MM.1S (cell line): ENCODE data around the gene AUTS2.

Source experiments
- EZH2 ChIP-seq: fragments of 300-600 bp; sonication (generic); optimal IDR thresholded peaks from 2 replicates; pipeline ENCODE3; 2017; ENCODE audit warnings: low read depth, mild to moderate bottlenecking, antibody characterized with exemption, low read length, mixed read lengths
- TF ChIP-seq, protein P1 (sequence below): fragments of 300-600 bp; sonication (generic); IDR thresholded peaks from 2 replicates; pipeline ENCODE4 v1.5.1; 2016; ENCODE audit warnings: antibody characterized with exemption, low read length, mixed read lengths

DNA sequence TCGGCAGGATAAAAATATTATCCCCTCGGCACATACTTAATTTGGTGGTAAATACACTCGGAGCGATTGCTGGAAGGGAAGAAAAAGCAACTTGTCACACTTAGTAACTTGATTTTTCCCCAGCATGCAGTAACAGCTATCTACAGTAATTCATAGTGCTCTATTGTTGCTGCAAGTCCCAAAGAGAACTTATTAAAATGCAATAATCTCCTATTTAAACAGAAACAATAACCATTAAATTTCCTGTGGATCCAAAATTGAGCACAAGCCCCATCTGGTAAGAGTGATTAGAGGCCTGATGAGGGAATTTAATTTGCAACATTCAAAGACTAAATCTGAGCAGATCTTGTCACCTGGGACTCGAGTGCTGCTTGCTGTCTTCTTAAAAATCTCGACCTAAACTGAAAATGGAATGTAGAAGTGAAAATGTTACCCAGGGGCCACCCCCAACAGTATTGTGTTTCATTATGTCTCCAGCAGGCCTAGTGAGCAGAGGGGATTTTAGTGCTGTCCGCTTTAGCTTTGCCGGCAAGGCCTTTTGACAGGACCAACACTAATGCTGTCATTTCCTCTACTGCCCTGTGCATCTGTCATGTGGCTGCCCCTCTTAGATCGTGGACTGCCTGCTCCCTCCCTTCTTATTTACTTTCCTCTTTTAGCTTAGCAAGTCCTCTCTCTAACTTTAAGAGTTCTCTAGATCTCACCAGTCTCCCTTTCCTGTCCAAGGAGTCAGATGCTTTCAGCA, 639.7 kb downstream of the AUTS2 start:
- TF ChIP-seq, protein P1, sequence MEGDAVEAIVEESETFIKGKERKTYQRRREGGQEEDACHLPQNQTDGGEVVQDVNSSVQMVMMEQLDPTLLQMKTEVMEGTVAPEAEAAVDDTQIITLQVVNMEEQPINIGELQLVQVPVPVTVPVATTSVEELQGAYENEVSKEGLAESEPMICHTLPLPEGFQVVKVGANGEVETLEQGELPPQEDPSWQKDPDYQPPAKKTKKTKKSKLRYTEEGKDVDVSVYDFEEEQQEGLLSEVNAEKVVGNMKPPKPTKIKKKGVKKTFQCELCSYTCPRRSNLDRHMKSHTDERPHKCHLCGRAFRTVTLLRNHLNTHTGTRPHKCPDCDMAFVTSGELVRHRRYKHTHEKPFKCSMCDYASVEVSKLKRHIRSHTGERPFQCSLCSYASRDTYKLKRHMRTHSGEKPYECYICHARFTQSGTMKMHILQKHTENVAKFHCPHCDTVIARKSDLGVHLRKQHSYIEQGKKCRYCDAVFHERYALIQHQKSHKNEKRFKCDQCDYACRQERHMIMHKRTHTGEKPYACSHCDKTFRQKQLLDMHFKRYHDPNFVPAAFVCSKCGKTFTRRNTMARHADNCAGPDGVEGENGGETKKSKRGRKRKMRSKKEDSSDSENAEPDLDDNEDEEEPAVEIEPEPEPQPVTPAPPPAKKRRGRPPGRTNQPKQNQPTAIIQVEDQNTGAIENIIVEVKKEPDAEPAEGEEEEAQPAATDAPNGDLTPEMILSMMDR, result no peak
- TF ChIP-seq EZH2, result no peak
